ENCODE data around the gene PPARA.

PPARA gene

GRCh38 chr22:46128606-46129005 is 21.7 kb upstream of the PPARA start:
- no peak for TF ChIP-seq TAF1 (IDR thresholded peaks at IDR 0.05; ENCODE audit: low read depth)

DNA sequence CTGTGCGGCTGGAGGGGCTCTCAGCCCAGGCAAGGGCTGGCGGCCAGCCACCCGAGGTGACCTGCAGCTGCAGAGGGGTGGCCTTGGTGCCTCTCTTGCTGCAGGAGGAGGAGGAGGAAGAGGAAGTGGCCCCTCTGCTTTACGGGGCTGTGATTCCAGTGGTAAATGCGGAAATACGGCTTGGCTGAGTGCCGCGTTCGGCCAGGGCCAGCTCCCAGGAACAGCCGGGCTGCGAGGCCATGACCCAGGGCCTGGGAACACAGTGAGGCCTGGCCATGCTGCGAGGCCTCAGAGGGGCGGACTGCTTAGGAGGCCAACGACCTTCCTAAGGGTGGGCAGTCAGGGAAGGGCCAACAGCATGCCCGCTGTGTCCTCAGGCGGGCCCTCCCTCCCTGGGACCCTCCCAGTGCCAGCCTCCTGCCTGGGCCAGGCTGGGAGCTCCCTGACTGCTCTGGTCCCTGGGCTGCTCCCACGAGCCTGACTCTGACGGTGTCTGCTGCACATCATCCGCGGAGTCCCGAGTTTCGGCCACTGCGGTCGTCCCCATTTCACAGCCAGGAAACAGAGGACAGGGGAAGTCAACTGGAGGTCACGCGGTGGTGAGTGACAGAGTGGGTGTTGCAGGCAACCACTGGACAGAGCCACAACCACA is 20.8 kb upstream of the PPARA start:
- no peak for TF ChIP-seq EGR1 (IDR thresholded peaks at IDR 0.05)
- no peak for TF ChIP-seq EP300 (IDR thresholded peaks at IDR 0.05; ENCODE audit: borderline replicate concordance)
- TF ChIP-seq ZBTB7A (IDR thresholded peaks at IDR 0.05; ENCODE audit: low read depth), result no peak
- TF ChIP-seq CREB1 (IDR thresholded peaks at IDR 0.05; ENCODE audit: low read depth), result no peak
- TF ChIP-seq RAD21 (IDR thresholded peaks at IDR 0.05; ENCODE audit: low read depth), result no peak

DNA sequence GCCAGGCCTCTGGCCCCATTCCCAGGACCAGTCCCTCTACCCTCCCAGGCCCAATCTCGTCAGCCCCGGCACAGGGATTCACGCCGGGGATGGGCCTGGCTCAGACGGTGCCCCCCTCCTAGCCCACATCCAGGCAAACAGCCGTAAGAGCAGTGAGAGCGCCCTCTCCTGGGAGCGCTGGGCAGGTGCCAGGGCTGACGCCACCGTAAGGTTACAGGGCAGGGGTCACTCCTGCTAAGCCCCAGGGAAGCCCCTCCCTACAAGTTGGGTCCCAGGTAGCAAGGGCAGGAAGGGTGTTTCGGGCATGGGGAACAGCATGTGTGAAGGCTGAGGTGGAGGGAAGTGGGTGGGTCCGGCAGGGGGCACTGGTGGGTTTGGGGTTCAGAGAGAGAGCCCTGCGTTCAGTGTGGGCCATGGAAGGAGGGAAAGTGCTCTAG is 19.2 kb upstream of the PPARA start:
- TF ChIP-seq CEBPB (IDR thresholded peaks at IDR 0.05) (no peak), TCF12 (IDR thresholded peaks at IDR 0.05; ENCODE audit: low read depth) (no peak), RAD21 (IDR thresholded peaks at IDR 0.05; ENCODE audit: low read depth) (peak; percentile 25; the same call in 1 of the 2 replicates)

DNA sequence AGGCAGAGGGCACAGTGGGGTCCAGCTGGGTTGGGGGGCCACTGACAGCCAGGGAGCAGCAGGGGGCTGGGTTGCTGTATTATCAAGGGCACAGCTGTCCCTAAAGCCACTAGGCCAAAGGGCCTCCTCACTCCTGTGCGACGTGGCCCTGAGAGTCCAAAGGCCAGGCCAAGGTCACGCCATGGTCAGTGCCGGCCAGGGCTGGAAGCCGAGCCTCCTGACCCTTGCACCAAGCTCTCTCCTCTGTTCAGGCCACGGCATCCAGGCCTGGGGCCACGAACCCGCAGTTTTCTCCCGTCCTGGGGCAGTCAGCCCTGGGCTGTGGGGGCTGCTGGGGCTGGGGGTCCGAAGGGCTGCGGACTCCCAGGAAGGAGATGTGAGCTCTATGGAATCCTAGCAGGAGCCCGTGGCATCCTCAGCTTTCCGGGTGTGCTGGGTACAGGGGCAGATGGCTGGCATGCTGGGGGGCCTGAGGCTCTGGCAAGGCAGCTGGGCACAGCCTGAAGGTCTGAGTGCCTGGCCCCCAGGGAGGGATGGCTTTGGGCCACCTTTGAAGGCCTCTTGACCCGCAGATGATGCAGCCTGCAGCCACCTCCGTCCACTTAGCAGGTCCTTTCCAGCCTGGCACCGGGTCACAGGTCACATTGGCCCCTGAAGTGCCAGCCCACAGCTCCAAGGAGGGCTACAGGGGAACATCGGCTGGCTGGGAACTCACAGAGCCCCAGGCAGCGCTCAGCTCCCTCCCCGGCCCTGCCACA is 17.3 kb upstream of the PPARA start:
- TF ChIP-seq TCF12 (IDR thresholded peaks at IDR 0.05; ENCODE audit: low read depth) (no peak), YY1 (IDR thresholded peaks at IDR 0.05; ENCODE audit: low read depth) (no peak), USF1 (IDR thresholded peaks at IDR 0.05) (no peak), RAD21 (IDR thresholded peaks at IDR 0.05; ENCODE audit: low read depth) (no peak), TAF1 (IDR thresholded peaks at IDR 0.05; ENCODE audit: low read depth) (no peak), EP300 (IDR thresholded peaks at IDR 0.05; ENCODE audit: borderline replicate concordance) (no peak), TEAD4 (IDR thresholded peaks at IDR 0.05) (no peak), MAX (IDR thresholded peaks at IDR 0.05) (no peak), CEBPB (IDR thresholded peaks at IDR 0.05) (no peak), REST (IDR thresholded peaks at IDR 0.05; ENCODE audit: low read depth) (no peak), NFIC (IDR thresholded peaks at IDR 0.05) (no peak), CREB1 (IDR thresholded peaks at IDR 0.05; ENCODE audit: low read depth) (no peak), FOXM1 (IDR thresholded peaks at IDR 0.05; ENCODE audit: borderline replicate concordance, low read depth) (no peak), ZBTB7A (IDR thresholded peaks at IDR 0.05; ENCODE audit: low read depth) (no peak), EGR1 (IDR thresholded peaks at IDR 0.05) (no peak)

DNA sequence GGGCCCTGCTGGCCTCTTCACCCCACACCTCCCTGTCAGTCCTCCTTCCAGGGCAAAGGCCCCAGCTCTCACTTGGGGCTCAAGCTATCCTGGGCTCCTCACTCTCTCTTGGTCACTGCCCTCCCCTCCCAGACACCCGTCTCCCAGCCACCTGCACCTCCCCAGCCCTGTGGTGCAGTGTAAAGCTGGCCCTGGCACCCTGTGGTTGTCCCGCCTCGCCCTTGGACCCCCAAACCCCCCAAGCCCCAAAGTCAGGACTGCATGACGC is 16.8 kb upstream of the PPARA start:
- TF ChIP-seq REST (IDR thresholded peaks at IDR 0.05; ENCODE audit: low read depth), result no peak
- no peak for TF ChIP-seq USF1 (IDR thresholded peaks at IDR 0.05)
- no peak for TF ChIP-seq ZBTB7A (IDR thresholded peaks at IDR 0.05; ENCODE audit: low read depth)
- no peak for TF ChIP-seq EP300 (IDR thresholded peaks at IDR 0.05; ENCODE audit: borderline replicate concordance)
- TF ChIP-seq TEAD4 (IDR thresholded peaks at IDR 0.05), result no peak
- no peak for TF ChIP-seq YY1 (IDR thresholded peaks at IDR 0.05; ENCODE audit: low read depth)

- TF ChIP-seq REST (IDR thresholded peaks at IDR 0.05; ENCODE audit: low read depth) (no peak), CREB1 (IDR thresholded peaks at IDR 0.05; ENCODE audit: low read depth) (no peak), TCF12 (IDR thresholded peaks at IDR 0.05; ENCODE audit: low read depth) (no peak), ZBTB7A (IDR thresholded peaks at IDR 0.05; ENCODE audit: low read depth) (no peak), TAF1 (IDR thresholded peaks at IDR 0.05; ENCODE audit: low read depth) (no peak), CEBPB (IDR thresholded peaks at IDR 0.05) (no peak), YY1 (IDR thresholded peaks at IDR 0.05; ENCODE audit: low read depth) (no peak), USF1 (IDR thresholded peaks at IDR 0.05) (no peak), TEAD4 (IDR thresholded peaks at IDR 0.05) (no peak), NFIC (IDR thresholded peaks at IDR 0.05) (no peak), EP300 (IDR thresholded peaks at IDR 0.05; ENCODE audit: borderline replicate concordance) (no peak), EGR1 (IDR thresholded peaks at IDR 0.05) (no peak), MAX (IDR thresholded peaks at IDR 0.05) (no peak)
Observed at GRCh38 chr22:46134111-46134705, 16.1 kb upstream of the PPARA start.
